Measurements from ENCODE around the gene PIK3CG.

- no peak for TF ChIP-seq CTCF (IDR thresholded peaks at IDR 0.05; ENCODE audit: low read depth, low read length)
- no peak for TF ChIP-seq EZH2phosphoT487 (IDR thresholded peaks at IDR 0.05; ENCODE audit: low read depth)
These were observed 46.9 kb downstream of the PIK3CG start for GRCh38 chr7:106911959-106912358.
